Mesenchymal stem cell (in vitro differentiated cells and primary cell): ENCODE measurements around the gene ABCA10.

ENCODE experiments used
- DNase-seq: peaks from one replicate; pipeline ENCODE4 v3.0.0-alpha.2; 2013
- H2AFZ ChIP-seq: one replicate; pipeline ENCODE4 v1.6.1; 2013; ENCODE audit warnings: low read depth, mild to moderate bottlenecking, control low read depth, inconsistent platforms, low read length, moderate library complexity
- H2AK5ac ChIP-seq: 2 replicates; pipeline ENCODE4 v1.6.1; 2013; ENCODE audit warnings: low read length, moderate library complexity, mild to moderate bottlenecking, inconsistent platforms; ENCODE audit not compliant: severe bottlenecking
- H2BK120ac ChIP-seq: one replicate; pipeline ENCODE4 v1.6.1; 2013; ENCODE audit warnings: low read depth, mild to moderate bottlenecking, inconsistent platforms, low read length, moderate library complexity
- H2BK12ac ChIP-seq, 2 experiments: one replicate each; pipeline ENCODE4 v1.6.1; 2013; ENCODE audit warnings: inconsistent platforms in 2 of 2, low read length in 2 of 2, mild to moderate bottlenecking in 2 of 2, moderate library complexity in 2 of 2, control low read depth in 1 of 2
- H2BK15ac ChIP-seq: one replicate; pipeline ENCODE4 v1.6.1; 2013; ENCODE audit warnings: mild to moderate bottlenecking, low read depth, inconsistent platforms; ENCODE audit not compliant: poor library complexity, severe bottlenecking
- H2BK5ac ChIP-seq: 2 replicates; pipeline ENCODE4 v1.6.1; 2013; ENCODE audit warnings: low read depth, mild to moderate bottlenecking, low read length, control low read depth, inconsistent platforms; ENCODE audit not compliant: poor library complexity, severe bottlenecking
- H3K14ac ChIP-seq, 2 experiments: one replicate each; pipeline ENCODE4 v1.6.1; 2013; ENCODE audit warnings: inconsistent platforms in 2 of 2, low read length in 2 of 2, control low read depth in 1 of 2, mild to moderate bottlenecking in 1 of 2, moderate library complexity in 1 of 2
- H3K18ac ChIP-seq, 2 experiments: one replicate each; pipeline ENCODE4 v1.6.1; 2013; ENCODE audit warnings: inconsistent platforms in 2 of 2, low read length in 2 of 2, control low read depth in 1 of 2, low read depth in 1 of 2, mild to moderate bottlenecking in 1 of 2
- H3K23ac ChIP-seq, 2 experiments: one replicate each; pipeline ENCODE4 v1.6.1; 2013; ENCODE audit warnings: inconsistent platforms in 2 of 2, low read length in 2 of 2, mild to moderate bottlenecking in 2 of 2, moderate library complexity in 2 of 2, control low read depth in 1 of 2
- H3K27ac ChIP-seq: 2 replicates; pipeline ENCODE4 v1.5.1; 2013; ENCODE audit warnings: mild to moderate bottlenecking, moderate library complexity, low read length, control low read depth, inconsistent platforms; ENCODE audit not compliant: poor library complexity, severe bottlenecking
- H3K27me3 ChIP-seq, 2 experiments: 2 replicates each; pipeline versions ENCODE4 v1.6.1 to v1.7.0; 2013; ENCODE audit warnings: low read length in 2 of 2, mild to moderate bottlenecking in 2 of 2, moderate library complexity in 2 of 2, control low read depth in 1 of 2, inconsistent platforms in 1 of 2; ENCODE audit not compliant: control insufficient read depth in 1 of 2, insufficient read depth in 1 of 2
- H3K36me3 ChIP-seq, 2 experiments: 2 replicates each; pipeline versions ENCODE4 v1.6.1 to v1.7.0; 2013; ENCODE audit warnings: low read length in 2 of 2, control low read depth in 1 of 2, inconsistent platforms in 1 of 2, low read depth in 1 of 2, mild to moderate bottlenecking in 1 of 2; ENCODE audit not compliant: insufficient read depth in 2 of 2, control insufficient read depth in 1 of 2
- H3K4ac ChIP-seq, 2 experiments: one replicate each; pipeline ENCODE4 v1.6.1; 2013; ENCODE audit warnings: inconsistent platforms in 2 of 2, low read length in 2 of 2, mild to moderate bottlenecking in 2 of 2, moderate library complexity in 2 of 2, control low read depth in 1 of 2, low read depth in 1 of 2
- H3K4me1 ChIP-seq: 2 replicates; pipeline ENCODE4 v1.6.1; 2013; ENCODE audit warnings: low read depth, low read length, control low read depth; ENCODE audit not compliant: control insufficient read depth, insufficient read depth
- H3K4me2 ChIP-seq: 2 replicates; pipeline ENCODE4 v1.6.1; 2013; ENCODE audit warnings: low read length, mild to moderate bottlenecking, inconsistent platforms; ENCODE audit not compliant: poor library complexity, severe bottlenecking
- H3K4me3 ChIP-seq, 2 experiments: 2 replicates each; pipeline versions ENCODE4 v1.5.1 to v1.7.0; 2013; ENCODE audit warnings: low read length in 2 of 2, mild to moderate bottlenecking in 2 of 2, control low read depth in 1 of 2, low read depth in 1 of 2; ENCODE audit not compliant: insufficient read depth in 1 of 2
- H3K79me1 ChIP-seq: replicated peaks from 2 replicates; pipeline ENCODE4 v1.6.1; 2013; ENCODE audit warnings: mild to moderate bottlenecking, control low read depth, low read length, inconsistent platforms; ENCODE audit not compliant: poor library complexity, severe bottlenecking
- H3K9ac ChIP-seq: 2 replicates; pipeline ENCODE4 v1.7.0; 2013; ENCODE audit warnings: mild to moderate bottlenecking, low read length, moderate library complexity
- H3K9me3 ChIP-seq: 2 replicates; pipeline ENCODE4 v1.7.0; 2013; ENCODE audit warnings: mild to moderate bottlenecking, low read length; ENCODE audit not compliant: control insufficient read depth
- H4K8ac ChIP-seq: one replicate; pipeline ENCODE4 v1.6.1; 2013; ENCODE audit warnings: inconsistent platforms, mild to moderate bottlenecking, low read length, moderate library complexity
- H4K91ac ChIP-seq: one replicate; pipeline ENCODE4 v1.6.1; 2013; ENCODE audit warnings: mild to moderate bottlenecking, low read length, inconsistent platforms
- WGBS: methylation state at CpG from one replicate; pipeline ENCODE4 v1.1.7; 2013; ENCODE audit warnings: mixed read lengths; 5-methylcytosine and 5-hydroxymethylcytosine counted together

ABCA10 gene

GRCh38 chr17:69236464-69236863, 7.8 kb upstream of the ABCA10 start:
- Histone ChIP-seq H2BK15ac (no peak overlapping the region), H3K27me3 (no peaks in the 10 kb centered on the region), H2BK120ac (no peak overlapping the region), H2AFZ (no peak overlapping the region), H3K79me1 (no peaks in the 10 kb centered on the region), H4K91ac (no peak overlapping the region), H3K4me1 (no peaks in the 10 kb centered on the region), H3K4me2 (no peak overlapping the region), H3K27ac (no peak overlapping the region), H3K36me3 (no peaks in the 10 kb centered on the region), H3K9ac (no peak overlapping the region), H3K23ac (no peak overlapping the region), H4K8ac (no peak overlapping the region), H3K4me3 (no peak overlapping the region), H3K4ac (no peak overlapping the region), H3K14ac (no peak overlapping the region), H2AK5ac (no peak overlapping the region), H2BK5ac (no peak overlapping the region), H3K18ac (no peak overlapping the region), H3K9me3 (peaks cover 21% of the 10 kb centered on the region), H2BK12ac (no peak overlapping the region)
- no peak for DNase-seq
- no CpG with 5 or more reads among the region's 2 CpGs for WGBS

DNA sequence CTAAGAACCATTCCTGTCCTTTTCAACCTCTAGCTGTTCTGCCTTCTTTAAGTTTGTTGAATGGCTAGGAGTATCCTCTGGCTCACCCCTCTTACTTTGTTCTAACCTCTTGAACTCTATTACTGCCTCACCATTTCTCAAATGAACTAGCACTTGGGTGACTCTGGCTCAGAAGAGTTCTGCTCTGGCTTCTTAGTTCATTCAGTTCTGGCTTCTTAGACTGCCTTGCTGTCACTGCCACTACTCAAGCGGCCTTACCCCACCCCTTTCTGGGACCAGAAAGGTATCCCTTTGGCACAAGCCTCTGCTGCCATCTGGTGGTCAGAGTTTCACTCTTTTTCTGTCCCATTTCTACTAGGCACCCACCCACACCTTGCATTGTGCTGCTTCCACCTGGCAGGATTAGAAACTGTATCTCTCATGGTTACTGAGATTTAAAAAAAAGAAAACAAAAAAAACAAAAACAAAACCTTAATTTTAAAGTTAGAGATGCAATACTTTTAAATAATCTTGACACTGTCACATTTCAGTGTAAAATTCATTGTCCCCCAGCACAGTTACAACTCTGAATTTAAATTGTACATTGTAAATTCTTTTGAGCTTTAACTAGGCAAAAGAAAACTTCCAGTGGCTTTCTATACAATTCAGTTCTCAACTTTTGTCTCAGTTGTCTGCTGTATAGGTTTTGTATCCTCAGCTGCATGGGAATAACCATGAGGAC, 6.9 kb upstream of the ABCA10 start:
- Histone ChIP-seq H4K8ac (no peak overlapping the region), H3K9me3 (peaks cover 25% of the 10 kb centered on the region), H2BK5ac (no peak overlapping the region), H2BK15ac (no peak overlapping the region), H3K23ac (no peak overlapping the region), H3K4me1 (no peaks in the 10 kb centered on the region), H4K91ac (no peak overlapping the region), H2AK5ac (no peak overlapping the region), H2BK12ac (no peak overlapping the region), H3K18ac (peak overlapping the region in 1 of 2 experiments; percentile 22), H2AFZ (no peak overlapping the region), H3K9ac (peak overlapping the region; percentile 50), H3K4me3 (no peak overlapping the region), H3K27me3 (no peaks in the 10 kb centered on the region), H3K27ac (no peak overlapping the region), H3K4ac (no peak overlapping the region), H3K36me3 (no peaks in the 10 kb centered on the region), H2BK120ac (no peak overlapping the region), H3K79me1 (no peaks in the 10 kb centered on the region), H3K14ac (no peak overlapping the region), H3K4me2 (no peak overlapping the region)
- 0% methylated on average over 1 of the region's 1 CpG for WGBS
- peak; percentile 85 for DNase-seq

DNA sequence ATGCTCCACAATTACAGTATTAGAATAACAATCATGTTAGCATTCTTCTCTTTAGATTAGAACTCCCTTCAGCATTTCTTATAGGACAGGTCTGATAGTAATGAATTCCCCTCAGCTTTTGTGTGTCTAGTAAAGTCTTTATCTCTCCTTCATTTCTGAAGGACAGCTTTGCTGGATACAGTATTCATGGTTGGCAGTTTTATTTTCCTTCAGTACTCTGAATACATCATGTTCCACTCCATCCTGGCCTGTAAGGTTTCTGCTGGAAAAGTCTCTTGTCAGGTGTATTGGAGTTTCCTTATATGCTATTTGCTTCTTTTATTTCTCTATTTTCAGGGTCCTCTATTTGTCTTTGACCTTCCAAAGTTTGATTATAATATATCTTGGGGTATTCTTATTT, 4.0 kb upstream of the ABCA10 start:
- no peak overlapping the region for H3K27ac ChIP-seq
- no peak overlapping the region for H2AK5ac ChIP-seq
- H2BK12ac ChIP-seq: no peak overlapping the region
- H3K4ac ChIP-seq: no peak overlapping the region
- no peak overlapping the region for H3K9ac ChIP-seq
- no peaks in the 10 kb centered on the region for H3K4me1 ChIP-seq
- no peak overlapping the region for H3K4me3 ChIP-seq
- H3K23ac ChIP-seq: no peak overlapping the region
- H3K27me3 ChIP-seq: no peaks in the 10 kb centered on the region
- H3K4me2 ChIP-seq: no peak overlapping the region
- H3K14ac ChIP-seq: no peak overlapping the region
- H3K18ac ChIP-seq: no peak overlapping the region
- H3K36me3 ChIP-seq: no peaks in the 10 kb centered on the region
- no peak overlapping the region for H2BK5ac ChIP-seq
- H2BK120ac ChIP-seq: no peak overlapping the region
- no peak overlapping the region for H4K91ac ChIP-seq
- no peak overlapping the region for H2AFZ ChIP-seq
- H4K8ac ChIP-seq: no peak overlapping the region
- no peaks in the 10 kb centered on the region for H3K79me1 ChIP-seq
- no peak overlapping the region for H2BK15ac ChIP-seq
- peaks cover 25% of the 10 kb centered on the region for H3K9me3 ChIP-seq
- DNase-seq: no peak

DNA sequence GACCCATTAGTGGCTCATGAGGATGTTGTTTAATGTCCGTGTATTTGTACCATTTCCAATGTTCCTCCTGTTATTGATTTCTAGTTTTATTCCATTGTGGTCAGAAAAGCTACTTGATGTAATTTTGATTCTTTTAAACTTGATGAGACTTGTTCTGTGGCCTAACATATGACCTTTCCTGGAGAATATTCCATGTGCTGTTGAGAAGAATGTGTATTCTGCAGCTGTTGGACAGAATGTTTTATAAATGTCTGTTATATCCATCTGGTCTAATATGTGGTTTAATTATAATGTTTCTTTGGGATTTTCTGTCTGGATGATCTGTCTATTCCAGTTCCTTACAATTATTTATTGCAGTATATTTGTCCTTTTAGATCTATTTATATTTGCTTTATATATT, 2.9 kb upstream of the ABCA10 start:
- Histone ChIP-seq H2BK5ac (peak overlapping the region; percentile 51), H4K91ac (no peak overlapping the region), H2BK12ac (no peak overlapping the region), H3K4ac (no peak overlapping the region), H2BK120ac (no peak overlapping the region), H3K4me2 (no peak overlapping the region), H3K79me1 (no peaks in the 10 kb centered on the region), H3K18ac (no peak overlapping the region), H2AFZ (no peak overlapping the region), H3K4me3 (no peak overlapping the region), H4K8ac (no peak overlapping the region), H3K9me3 (peaks cover 25% of the 10 kb centered on the region), H3K23ac (no peak overlapping the region), H2AK5ac (no peak overlapping the region), H3K9ac (no peak overlapping the region), H2BK15ac (no peak overlapping the region), H3K36me3 (no peaks in the 10 kb centered on the region), H3K14ac (no peak overlapping the region), H3K4me1 (no peaks in the 10 kb centered on the region), H3K27ac (no peak overlapping the region), H3K27me3 (no peaks in the 10 kb centered on the region)
- no peak for DNase-seq
- WGBS: 100% methylated on average over 1 of the region's 1 CpG
